PC-3 (cell line): ENCODE data around the gene C7. TPM values are rescaled to one million over a fixed set of nuclear protein-coding genes. Genes with fewer than 3 reads are reported as not detected.

ENCODE experiments used
- ATAC-seq: fragments of 200-7000 bp; cut with Tn5 transposase; 2 replicates; pipeline ENCODE4 v1.9.1; 2020; ENCODE audit warnings: mild to moderate bottlenecking, moderate library complexity
- BruUV-seq: library from RNA; stranded (reverse); fragments of 400-500 nt; replicated peaks from 2 replicates; lab custom pipeline; 2021; lab: Mats Ljungman, UMichigan
- CTCF ChIA-PET: fragments of 300-600 bp; sonication (Branson Sonifier 250); formaldehyde crosslinking; loops from one replicate; lab custom pipeline; 2022; ENCODE audit warnings: antibody characterized with exemption; lab: Charles Lee
- POLR2A ChIA-PET: fragments of 300-600 bp; sonication (Branson Sonifier 250); formaldehyde crosslinking; loops from one replicate; lab custom pipeline; 2022; ENCODE audit warnings: antibody characterized with exemption; ENCODE audit not compliant: unreplicated experiment; lab: Charles Lee
- DNase-seq: peaks from one replicate; pipeline ENCODE4 v3.0.0-alpha.2; 2015
- H2AFZ ChIP-seq: fragments of 300-600 bp; sonication (generic); 2 replicates; pipeline ENCODE4 v1.6.0; 2016; ENCODE audit warnings: antibody characterized with exemption, low read length
- H3F3A ChIP-seq: fragments of 300-600 bp; sonication (generic); one replicate; pipeline ENCODE4 v1.6.0; 2017; ENCODE audit warnings: antibody characterized with exemption, low read length, control low read depth, mild to moderate bottlenecking; ENCODE audit not compliant: unreplicated experiment
- H3K27ac ChIP-seq: fragments of 300-600 bp; sonication (generic); 2 replicates; pipeline ENCODE4 v1.5.1; 2016; ENCODE audit warnings: mild to moderate bottlenecking, low read length
- H3K27me3 ChIP-seq: fragments of 300-600 bp; sonication (generic); 2 replicates; pipeline ENCODE4 v1.6.1; 2016; ENCODE audit warnings: low read length, mixed read lengths
- H3K36me3 ChIP-seq: fragments of 300-600 bp; sonication (generic); 2 replicates; pipeline ENCODE4 v1.6.1; 2016; ENCODE audit warnings: low read depth, mixed run types, low read length, mixed read lengths
- H3K4me1 ChIP-seq: fragments of 300-600 bp; sonication (generic); 2 replicates; pipeline ENCODE4 v1.5.1; 2016; ENCODE audit warnings: low read length; ENCODE audit not compliant: insufficient read depth
- H3K4me2 ChIP-seq: fragments of 300-600 bp; sonication (generic); 2 replicates; pipeline ENCODE4 v1.6.0; 2016; ENCODE audit warnings: low read length
- H3K4me3 ChIP-seq: fragments of 300-600 bp; sonication (generic); 2 replicates; pipeline ENCODE4 v1.5.1; 2016; ENCODE audit warnings: mild to moderate bottlenecking, low read length, mixed read lengths
- H3K79me2 ChIP-seq: fragments of 300-600 bp; sonication (generic); 2 replicates; pipeline ENCODE4 v1.6.1; 2017; ENCODE audit warnings: low read length, mixed read lengths
- H3K9ac ChIP-seq: fragments of 300-600 bp; sonication (generic); 2 replicates; pipeline ENCODE4 v1.6.0; 2016; ENCODE audit warnings: mild to moderate bottlenecking, low read length
- H3K9me2 ChIP-seq: fragments of 300-600 bp; sonication (generic); replicated peaks from 2 replicates; pipeline ENCODE4 v1.6.1; 2016; ENCODE audit warnings: mixed run types, low read length, mixed read lengths
- H3K9me3 ChIP-seq: fragments of 300-600 bp; sonication (generic); 2 replicates; pipeline ENCODE4 v1.6.1; 2016; ENCODE audit warnings: low read length, mixed read lengths
- H4K20me1 ChIP-seq: fragments of 300-600 bp; sonication (generic); 2 replicates; pipeline ENCODE4 v1.6.1; 2016; ENCODE audit warnings: low read length, mixed read lengths
- CTCF ChIP-seq: fragments of 300-600 bp; sonication (generic); conservative IDR thresholded peaks from 2 replicates; pipeline ENCODE4 v1.5.1; 2017; ENCODE audit warnings: antibody characterized with exemption, low read depth, mild to moderate bottlenecking, low read length
- EZH2 ChIP-seq: fragments of 300-600 bp; sonication (generic); IDR thresholded peaks from one replicate; pipeline ENCODE4 v1.6.1; 2017; ENCODE audit warnings: antibody characterized with exemption, mild to moderate bottlenecking, low read length; ENCODE audit not compliant: unreplicated experiment
- EZH2phosphoT487 ChIP-seq: fragments of 300-600 bp; sonication (generic); IDR thresholded peaks from 2 replicates; pipeline ENCODE4 v1.6.1; 2018; ENCODE audit warnings: mild to moderate bottlenecking, antibody characterized with exemption, low read length, borderline replicate concordance
- intact Hi-C: fragments of 100-400 bp; cut with micrococcal nuclease; formaldehyde crosslinking; loops from 2 replicates; pipeline ENCODE4 v1.9.0; 2023
- total RNA-seq: library from RNA; depleted of rRNA; stranded (reverse); fragments of >200 nt; gene quantifications from 2 replicates; pipeline ENCODE4 v1.2.3, GENCODE V29; 2014

The C7 gene
- total RNA-seq, 1 experiment from 2014 or later = not detected

- ChIA-PET CTCF (no interaction called here), POLR2A (no interaction called here)
- TF ChIP-seq EZH2phosphoT487 (no peak), EZH2 (no peak), CTCF (no peak)
- Histone ChIP-seq H3F3A (peaks cover 12% of the 10 kb centered on the region), H3K4me1 (peaks cover 34% of the 10 kb centered on the region), H3K36me3 (no peaks in the 10 kb centered on the region), H3K9ac (no peak overlapping the region), H3K4me2 (no peak overlapping the region), H4K20me1 (no peaks in the 10 kb centered on the region), H3K27ac (no peak overlapping the region), H3K27me3 (no peaks in the 10 kb centered on the region), H3K9me2 (no peaks in the 10 kb centered on the region), H3K9me3 (no peaks in the 10 kb centered on the region), H3K4me3 (no peak overlapping the region), H3K79me2 (no peaks in the 10 kb centered on the region), H2AFZ (no peak overlapping the region)
- intact Hi-C loops = loop anchor here (10.0 kb wide), 1 partner anchor 246 kb away; no protein-coding TSS in a partner anchor
- peak; percentile 43 for DNase-seq
- ATAC-seq = no peak
- BruUV-seq = no TSS peak
These were observed 89.8 kb downstream of the C7 start for GRCh38 chr5:40999142-40999541.

- no peak overlapping the region for H3K27ac ChIP-seq
- TF ChIP-seq EZH2phosphoT487 = no peak
- no peak for TF ChIP-seq CTCF
- TF ChIP-seq EZH2 = no peak
- no peaks in the 10 kb centered on the region for H3K36me3 ChIP-seq
- no peaks in the 10 kb centered on the region for H3K27me3 ChIP-seq
- H3F3A ChIP-seq = peaks cover 12% of the 10 kb centered on the region
- no peaks in the 10 kb centered on the region for H4K20me1 ChIP-seq
- POLR2A ChIA-PET = no interaction called here
- H3K4me3 ChIP-seq = no peak overlapping the region
- ATAC-seq (no peak), DNase-seq (no peak)
- CTCF ChIA-PET = no interaction called here
- no peaks in the 10 kb centered on the region for H3K79me2 ChIP-seq
- H3K9me2 ChIP-seq = no peaks in the 10 kb centered on the region
- H3K9me3 ChIP-seq = no peaks in the 10 kb centered on the region
- no TSS peak for BruUV-seq
- intact Hi-C loops = loop anchor here (10.0 kb wide), 1 partner anchor 245 kb away; no protein-coding TSS in a partner anchor
- no peak overlapping the region for H2AFZ ChIP-seq
- peaks cover 30% of the 10 kb centered on the region for H3K4me1 ChIP-seq
- H3K4me2 ChIP-seq = no peak overlapping the region
- H3K9ac ChIP-seq = no peak overlapping the region
These were observed 90.7 kb downstream of the C7 start for GRCh38 chr5:40999966-41000365.

- BruUV-seq = no TSS peak
- Histone ChIP-seq H4K20me1 (no peaks in the 10 kb centered on the region), H3K27me3 (no peaks in the 10 kb centered on the region), H3K79me2 (no peaks in the 10 kb centered on the region), H3K9ac (no peak overlapping the region), H3F3A (no peaks in the 10 kb centered on the region), H3K27ac (no peak overlapping the region), H3K9me2 (no peaks in the 10 kb centered on the region), H3K4me2 (no peak overlapping the region), H3K4me1 (peaks cover 12% of the 10 kb centered on the region), H3K36me3 (no peaks in the 10 kb centered on the region), H3K9me3 (no peaks in the 10 kb centered on the region), H3K4me3 (no peak overlapping the region), H2AFZ (no peak overlapping the region)
- no peak for DNase-seq
- no peak for ATAC-seq
- ChIA-PET POLR2A (no interaction called here), CTCF (interaction anchor here (0.6 kb wide), 1 partner anchor 176 kb away, joined by 3 read pairs; no protein-coding TSS in a partner anchor)
- intact Hi-C loops = no loop called here
- TF ChIP-seq EZH2phosphoT487 (no peak), EZH2 (no peak), CTCF (no peak)
These were observed 94.5 kb downstream of the C7 start for GRCh38 chr5:41003670-41004376.
